Measurements from ENCODE around the gene NET1.
"Not testable (repeated sequence)": the region's sequence is repeated elsewhere in the genome, so short reads cannot be mapped to it uniquely, and the experiment has no call there.

NET1 gene

GRCh38 chr10:5396556-5397300, 15.6 kb upstream of the NET1 start:
- in situ Hi-C loops (cut with MboI; ENCODE audit: low sequenced_read_pairs) = loop anchor here (25.0 kb wide), 1 partner anchor 559 kb away; the partner anchor contains the start of gene AKR1E2

GRCh38 chr10:5399332-5399731, 13.0 kb upstream of the NET1 start:
- in situ Hi-C loops (cut with MboI; ENCODE audit: low sequenced_read_pairs) = loop anchor here (25.0 kb wide), 1 partner anchor 562 kb away; the partner anchor contains the start of gene AKR1E2

DNA sequence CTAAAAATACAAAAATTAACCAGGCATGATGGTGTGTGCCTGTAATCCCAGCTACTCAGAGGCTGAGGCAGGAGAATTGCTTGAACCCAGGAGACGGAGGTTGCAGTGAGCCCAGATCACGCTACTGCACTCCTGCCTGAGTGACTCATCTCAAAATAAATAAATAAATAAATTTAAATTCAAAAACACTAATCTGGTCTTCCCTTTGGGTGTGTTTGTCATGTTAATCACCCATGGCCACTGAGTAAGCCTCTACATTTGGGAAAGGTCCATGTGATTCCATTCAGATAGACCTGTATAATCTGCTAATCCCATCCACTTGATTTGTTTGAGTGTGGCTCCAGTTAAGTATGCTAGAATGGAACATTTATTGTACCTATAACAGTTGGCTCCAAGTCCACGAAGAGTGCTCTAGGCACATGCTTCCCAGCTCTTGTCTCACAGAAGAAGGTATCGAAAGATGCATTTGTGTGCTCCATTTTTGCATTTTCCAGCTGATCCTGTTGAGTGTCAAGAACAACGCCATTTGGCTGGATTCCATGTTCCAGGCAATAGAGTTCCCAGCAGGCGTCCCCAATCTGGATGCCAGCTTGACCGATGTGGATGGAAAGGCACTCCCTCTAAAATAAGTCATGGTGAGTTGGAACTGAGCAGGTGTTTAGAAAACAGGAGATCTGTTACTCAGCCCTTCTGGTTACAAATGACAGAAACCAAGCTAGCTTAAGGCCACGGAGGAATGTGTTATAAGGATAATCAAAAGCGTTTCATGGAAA, 11.7 kb upstream of the NET1 start:
- in situ Hi-C loops (cut with MboI; ENCODE audit: low sequenced_read_pairs) = no loop called here

DNA sequence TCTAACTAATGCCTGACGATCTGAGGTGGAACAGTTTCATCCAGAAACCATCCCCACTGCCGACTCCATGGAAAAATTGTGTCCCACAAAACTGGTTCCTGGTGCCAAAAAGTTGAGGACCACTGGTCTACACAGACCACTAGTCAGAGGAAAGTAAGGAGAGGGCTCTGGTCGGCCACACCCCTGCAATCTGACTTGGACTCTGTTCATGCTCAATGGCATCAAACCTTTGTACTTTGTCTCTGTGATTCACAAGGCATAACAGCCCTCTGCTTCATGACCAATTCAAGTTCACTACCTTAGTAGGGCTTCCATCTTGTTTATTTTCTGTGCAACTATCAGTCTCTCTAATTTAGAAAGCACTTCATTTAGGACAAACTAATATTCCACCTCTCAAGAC, 9.6 kb upstream of the NET1 start:
- in situ Hi-C loops (cut with MboI; ENCODE audit: low sequenced_read_pairs) = no loop called here

DNA sequence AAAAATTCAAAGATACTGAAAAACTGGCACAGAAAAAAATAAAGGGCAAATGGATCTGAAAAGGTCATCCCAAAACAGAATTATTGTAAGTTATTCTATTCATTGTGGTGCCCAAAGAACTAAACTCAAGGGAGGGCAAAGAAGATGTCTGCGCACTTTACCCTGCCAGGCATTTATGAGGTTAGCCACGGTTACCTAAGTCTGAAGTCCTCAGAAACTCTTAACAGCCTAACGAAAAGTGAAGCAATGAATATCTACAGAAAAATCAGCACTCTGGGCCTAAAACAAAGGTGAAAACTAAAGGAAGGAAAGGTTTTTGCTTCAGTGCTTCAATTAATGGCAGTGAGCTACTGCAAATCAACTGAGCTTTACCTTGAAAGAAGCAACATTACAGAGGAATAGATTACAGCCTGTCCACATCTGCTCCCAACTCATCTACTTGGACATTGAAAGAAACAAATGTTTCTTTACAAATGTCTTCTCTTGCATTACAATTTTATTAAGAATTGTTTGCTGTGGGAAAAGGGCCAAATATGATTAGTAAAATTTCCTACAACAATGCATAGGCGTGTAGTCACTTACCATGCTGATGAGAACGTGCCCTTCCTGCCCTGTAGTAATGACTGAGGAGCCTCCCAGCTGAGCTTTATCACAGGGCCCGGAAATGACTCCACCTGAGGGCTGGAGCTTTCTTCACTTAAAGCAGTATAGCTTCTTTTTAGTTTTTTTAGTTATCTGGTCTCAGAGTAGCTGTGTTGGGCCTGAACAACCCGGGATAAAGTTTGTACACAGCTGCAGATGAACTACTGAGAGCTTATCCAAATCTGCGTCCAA, 7.9 kb upstream of the NET1 start, which contains the start of gene TUBAL3:
Gene TUBAL3, minus strand, starts transcription at position 621 of the 834 bp plus-strand sequence. Its CDS starts 36 bp downstream, at position 585.
- in situ Hi-C loops (cut with MboI; ENCODE audit: low sequenced_read_pairs) = no loop called here

- in situ Hi-C loops (cut with MboI; ENCODE audit: low sequenced_read_pairs) = no loop called here
These were observed 5.4 kb upstream of the NET1 start for GRCh38 chr10:5406918-5407317.

GRCh38 chr10:5410787-5411186, 1.6 kb upstream of the NET1 start:
- in situ Hi-C loops (cut with MboI; ENCODE audit: low sequenced_read_pairs) = not testable (repeated sequence)

DNA sequence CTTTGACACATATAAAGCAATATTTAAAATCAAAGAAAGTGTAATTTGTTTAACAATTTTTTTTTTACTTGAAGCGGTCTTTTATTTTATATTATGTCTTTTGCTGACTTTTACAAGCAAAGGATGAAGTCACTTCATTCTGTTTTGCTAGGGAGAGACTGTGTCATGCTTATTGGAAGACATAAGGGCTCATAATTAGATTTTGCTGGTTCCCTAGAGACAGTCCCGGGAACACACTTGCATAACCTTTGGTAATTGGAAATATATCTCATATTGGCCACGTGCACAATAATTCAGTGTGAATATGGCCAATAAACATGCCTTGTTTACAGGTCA, 448 bp upstream of the NET1 start:
- in situ Hi-C loops (cut with MboI; ENCODE audit: low sequenced_read_pairs) = no loop called here

GRCh38 chr10:5413012-5413938, 918 bp downstream of the NET1 start:
- in situ Hi-C loops (cut with MboI; ENCODE audit: low sequenced_read_pairs) = no loop called here

DNA sequence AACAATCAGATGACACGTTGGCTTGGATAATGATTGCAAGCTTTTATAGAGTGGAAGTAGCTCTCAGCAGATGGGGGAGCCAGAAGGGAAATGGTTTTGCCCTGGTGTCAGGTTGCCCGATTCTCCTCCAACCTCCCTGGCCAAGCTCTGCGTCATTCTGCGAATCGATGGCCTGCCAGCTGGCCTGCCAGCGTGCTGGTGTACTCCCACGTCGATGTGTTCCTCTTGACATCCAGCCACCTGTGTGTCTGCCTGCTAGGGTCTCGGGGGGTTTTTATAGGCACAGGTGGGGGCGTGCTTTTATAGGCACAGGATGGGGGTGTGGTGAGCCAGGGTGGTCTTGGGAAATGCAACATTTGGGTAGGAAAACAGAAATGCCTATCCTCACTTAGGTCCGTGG, 4.6 kb downstream of the NET1 start:
- in situ Hi-C loops (cut with MboI; ENCODE audit: low sequenced_read_pairs) = no loop called here

GRCh38 chr10:5418584-5418983, 6.2 kb downstream of the NET1 start:
- in situ Hi-C loops (cut with MboI; ENCODE audit: low sequenced_read_pairs) = no loop called here

- in situ Hi-C loops (cut with MboI; ENCODE audit: low sequenced_read_pairs) = no loop called here
These were observed 7.2 kb downstream of the NET1 start for GRCh38 chr10:5419466-5420094.

DNA sequence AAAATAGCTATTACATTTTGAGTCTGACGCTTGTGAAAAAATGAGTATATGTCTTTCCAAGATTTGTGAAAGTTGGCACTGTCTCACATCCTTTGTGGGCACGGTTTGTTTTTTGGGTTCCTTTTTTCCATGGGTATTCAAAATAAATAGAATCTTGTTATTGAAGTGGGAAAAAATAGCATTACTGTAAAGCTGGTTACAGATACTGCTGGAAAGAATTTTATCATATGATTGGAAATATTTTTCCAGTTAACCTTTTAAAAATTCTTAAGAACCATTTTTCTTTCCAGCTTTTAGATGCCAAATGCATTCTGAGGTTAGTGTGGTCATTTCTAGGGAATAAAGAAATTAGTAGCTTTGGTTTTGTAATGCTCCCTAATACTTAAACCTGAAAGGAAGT, 11.4 kb downstream of the NET1 start:
- in situ Hi-C loops (cut with MboI; ENCODE audit: low sequenced_read_pairs) = no loop called here

DNA sequence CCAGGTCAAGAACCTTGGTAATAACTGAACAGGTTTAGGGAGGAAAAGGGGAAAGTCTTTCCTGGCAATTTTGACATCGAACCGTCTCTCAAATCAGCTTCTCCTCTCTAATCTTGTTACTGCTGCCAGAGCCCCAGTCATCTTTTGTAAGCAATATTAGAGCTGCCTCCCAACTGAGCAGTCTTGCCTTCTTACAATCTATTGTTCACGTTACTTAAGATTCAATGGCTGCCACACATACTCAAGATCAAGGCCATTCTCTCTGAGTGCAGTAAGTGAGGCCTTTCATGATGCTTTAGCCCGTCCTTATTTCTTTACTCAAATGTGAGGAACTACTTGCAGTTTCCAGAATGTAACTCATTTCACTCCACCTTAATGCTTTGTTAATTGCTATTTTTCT, 12.4 kb downstream of the NET1 start:
- in situ Hi-C loops (cut with MboI; ENCODE audit: low sequenced_read_pairs) = no loop called here

- in situ Hi-C loops (cut with MboI; ENCODE audit: low sequenced_read_pairs) = no loop called here
These were observed 15.8 kb downstream of the NET1 start for GRCh38 chr10:5428133-5428532.

DNA sequence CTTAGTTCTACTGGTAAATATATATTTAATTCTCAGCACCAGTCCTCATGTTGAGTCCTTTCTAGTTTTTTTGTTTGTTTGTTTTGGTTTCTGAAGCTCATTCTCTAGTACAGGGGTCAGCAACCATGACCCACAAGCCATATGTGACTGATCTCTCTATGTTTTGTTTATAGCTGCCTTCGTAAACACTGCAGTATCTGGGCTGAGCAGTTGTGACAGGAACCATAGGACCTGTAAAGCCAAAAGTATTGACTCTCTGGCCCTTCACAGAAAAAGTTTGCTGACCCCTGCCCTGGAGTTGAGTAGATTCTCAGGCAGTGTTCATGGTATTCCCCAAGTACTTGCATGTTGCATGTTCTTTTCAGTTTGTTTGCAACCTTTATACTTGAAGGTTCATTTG, 20.8 kb downstream of the NET1 start:
- in situ Hi-C loops (cut with MboI; ENCODE audit: low sequenced_read_pairs) = no loop called here

DNA sequence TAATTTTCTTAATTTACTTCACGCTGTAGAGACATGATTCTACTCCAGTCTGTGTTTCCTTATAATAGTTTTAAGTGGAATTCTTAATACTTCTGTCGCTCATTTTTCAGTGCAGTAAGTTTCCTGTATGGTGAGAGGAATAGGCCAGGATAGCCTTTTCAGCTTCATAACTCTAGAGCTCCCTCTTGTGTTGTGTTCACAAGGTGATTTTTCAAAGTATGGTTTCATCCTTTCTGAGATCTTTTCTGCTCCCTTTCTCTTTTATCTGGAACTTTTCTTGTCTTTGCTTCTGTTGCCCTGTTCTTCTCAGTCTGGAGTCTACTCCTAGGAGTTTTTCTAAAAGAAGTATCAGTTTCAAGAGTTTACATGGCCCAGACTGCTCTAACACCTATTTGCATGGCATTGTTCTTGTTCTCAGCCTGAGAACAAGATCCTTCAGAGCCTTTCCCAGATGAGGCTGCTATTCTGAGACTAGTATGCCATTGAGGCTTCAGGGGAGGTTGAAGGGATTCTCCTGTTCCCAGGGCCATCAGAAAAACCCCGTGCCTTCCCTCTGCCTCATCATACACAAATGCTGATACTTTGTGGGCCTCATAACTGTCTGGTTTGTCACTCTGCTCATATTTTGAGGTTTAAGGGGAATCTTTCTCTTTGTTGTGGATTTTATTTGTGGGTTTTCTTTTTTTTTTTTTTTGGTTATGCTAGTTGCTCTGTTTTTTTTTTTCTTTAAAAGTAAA, 21.8 kb downstream of the NET1 start:
- in situ Hi-C loops (cut with MboI; ENCODE audit: low sequenced_read_pairs) = no loop called here

DNA sequence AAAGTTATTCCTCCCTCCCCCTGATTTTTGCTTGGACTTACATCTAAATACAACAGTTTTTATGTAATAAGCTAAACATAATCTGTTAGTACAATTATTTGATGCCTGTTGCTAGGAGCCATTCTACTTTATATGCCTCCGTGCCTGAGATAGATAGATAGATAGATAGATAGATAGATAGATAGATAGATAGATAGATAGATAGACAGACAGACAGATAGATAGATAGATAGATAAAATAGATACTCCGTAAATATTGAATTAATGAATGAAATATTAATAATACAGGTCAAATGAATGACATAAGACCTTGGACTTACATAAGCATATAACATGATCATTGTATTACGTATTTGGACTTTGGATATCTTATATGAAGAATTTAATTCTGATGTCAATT, 23.0 kb downstream of the NET1 start:
- in situ Hi-C loops (cut with MboI; ENCODE audit: low sequenced_read_pairs) = no loop called here

- in situ Hi-C loops (cut with MboI; ENCODE audit: low sequenced_read_pairs) = loop anchor here (10.0 kb wide), 1 partner anchor 185 kb away; no protein-coding TSS in a partner anchor
These were observed 27.8 kb downstream of the NET1 start for GRCh38 chr10:5440206-5440605.
